Gastrocnemius medialis (tissue), 4 donors: ENCODE measurements around the gene AP2S1.

Experiments used
- POLR2A ChIP-seq, 2 donors: fragments of 450-650 bp; IDR thresholded peaks; one replicate each; pipeline ENCODE4 v1.6.1; 2017; ENCODE audit warnings: antibody characterized with exemption in 2 of 2, mild to moderate bottlenecking in 2 of 2, moderate library complexity in 2 of 2
- TF ChIP-seq, protein P1 (sequence below), 5 experiments: fragments of 450-650 bp in 3 of 5; fragments of 200-600 bp in 2 of 5; sonication (generic) in 2 of 5; IDR thresholded peaks in 4 of 5; conservative IDR thresholded peaks in 1 of 5; 1 replicate in 4 of 5; 2 replicates in 1 of 5; pipeline ENCODE4 v1.5.1; 2016 to 2019; ENCODE audit warnings: antibody characterized with exemption in 5 of 5, mild to moderate bottlenecking in 3 of 5, moderate library complexity in 3 of 5

DNA sequence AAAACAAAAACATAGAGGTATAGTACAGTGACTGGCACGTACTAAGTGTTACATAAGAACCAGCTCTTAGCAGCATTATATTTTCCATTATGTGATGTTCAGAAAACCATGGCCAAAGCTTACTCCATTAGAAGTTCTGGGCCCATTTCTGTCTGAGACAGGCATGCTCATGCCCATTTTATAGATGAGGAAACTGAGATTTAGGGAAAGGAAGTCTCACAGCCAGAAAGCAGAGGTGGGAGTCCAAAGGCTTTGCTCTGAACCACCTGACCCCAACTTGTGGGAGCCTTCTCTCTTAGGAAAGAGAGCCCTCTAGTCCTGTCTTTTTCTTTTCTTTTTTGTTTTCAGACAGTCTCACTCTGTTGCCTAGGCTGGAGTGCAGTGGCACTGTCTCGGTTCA is 2.3 kb downstream of the AP2S1 start:
- TF ChIP-seq, protein P1, sequence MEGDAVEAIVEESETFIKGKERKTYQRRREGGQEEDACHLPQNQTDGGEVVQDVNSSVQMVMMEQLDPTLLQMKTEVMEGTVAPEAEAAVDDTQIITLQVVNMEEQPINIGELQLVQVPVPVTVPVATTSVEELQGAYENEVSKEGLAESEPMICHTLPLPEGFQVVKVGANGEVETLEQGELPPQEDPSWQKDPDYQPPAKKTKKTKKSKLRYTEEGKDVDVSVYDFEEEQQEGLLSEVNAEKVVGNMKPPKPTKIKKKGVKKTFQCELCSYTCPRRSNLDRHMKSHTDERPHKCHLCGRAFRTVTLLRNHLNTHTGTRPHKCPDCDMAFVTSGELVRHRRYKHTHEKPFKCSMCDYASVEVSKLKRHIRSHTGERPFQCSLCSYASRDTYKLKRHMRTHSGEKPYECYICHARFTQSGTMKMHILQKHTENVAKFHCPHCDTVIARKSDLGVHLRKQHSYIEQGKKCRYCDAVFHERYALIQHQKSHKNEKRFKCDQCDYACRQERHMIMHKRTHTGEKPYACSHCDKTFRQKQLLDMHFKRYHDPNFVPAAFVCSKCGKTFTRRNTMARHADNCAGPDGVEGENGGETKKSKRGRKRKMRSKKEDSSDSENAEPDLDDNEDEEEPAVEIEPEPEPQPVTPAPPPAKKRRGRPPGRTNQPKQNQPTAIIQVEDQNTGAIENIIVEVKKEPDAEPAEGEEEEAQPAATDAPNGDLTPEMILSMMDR (IDR thresholded peaks at IDR 0.05 in 4 of 5, conservative IDR thresholded peaks at IDR 0.05 in 1 of 5): no peak
- no peak for TF ChIP-seq POLR2A (IDR thresholded peaks at IDR 0.05)
